ENCODE data around the gene SPINK1.

SPINK1 gene

DNA sequence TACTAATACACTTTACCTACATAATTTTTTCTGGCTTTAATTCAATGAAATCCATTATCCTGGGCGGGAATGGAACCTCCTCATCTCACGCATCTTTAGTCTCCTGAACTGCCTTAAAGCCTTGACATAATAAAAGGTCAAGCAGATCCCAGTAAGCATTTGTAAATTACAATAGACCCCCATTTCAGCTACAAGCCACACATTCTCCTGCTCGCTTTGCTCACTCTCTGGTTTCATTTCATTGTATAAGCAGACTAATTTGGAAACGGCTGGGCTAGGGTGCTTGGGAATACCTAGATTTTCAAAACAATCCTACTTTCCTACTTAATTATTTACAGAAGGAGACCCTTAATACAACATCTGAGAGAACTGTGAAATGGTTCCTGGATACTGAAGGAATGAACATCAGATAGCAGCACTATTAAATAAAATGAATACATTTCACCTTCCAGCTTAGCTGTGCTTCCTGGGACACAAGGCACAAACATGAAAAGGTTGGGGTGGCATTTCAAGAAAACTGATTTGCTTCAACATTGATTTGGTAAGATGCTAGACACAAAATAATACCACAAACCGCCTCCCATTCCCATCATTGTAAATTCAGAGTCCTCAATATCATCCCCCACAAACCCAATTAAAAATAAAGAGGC, 50.4 kb downstream of the SPINK1 start:
- TF ChIP-seq, protein P1, sequence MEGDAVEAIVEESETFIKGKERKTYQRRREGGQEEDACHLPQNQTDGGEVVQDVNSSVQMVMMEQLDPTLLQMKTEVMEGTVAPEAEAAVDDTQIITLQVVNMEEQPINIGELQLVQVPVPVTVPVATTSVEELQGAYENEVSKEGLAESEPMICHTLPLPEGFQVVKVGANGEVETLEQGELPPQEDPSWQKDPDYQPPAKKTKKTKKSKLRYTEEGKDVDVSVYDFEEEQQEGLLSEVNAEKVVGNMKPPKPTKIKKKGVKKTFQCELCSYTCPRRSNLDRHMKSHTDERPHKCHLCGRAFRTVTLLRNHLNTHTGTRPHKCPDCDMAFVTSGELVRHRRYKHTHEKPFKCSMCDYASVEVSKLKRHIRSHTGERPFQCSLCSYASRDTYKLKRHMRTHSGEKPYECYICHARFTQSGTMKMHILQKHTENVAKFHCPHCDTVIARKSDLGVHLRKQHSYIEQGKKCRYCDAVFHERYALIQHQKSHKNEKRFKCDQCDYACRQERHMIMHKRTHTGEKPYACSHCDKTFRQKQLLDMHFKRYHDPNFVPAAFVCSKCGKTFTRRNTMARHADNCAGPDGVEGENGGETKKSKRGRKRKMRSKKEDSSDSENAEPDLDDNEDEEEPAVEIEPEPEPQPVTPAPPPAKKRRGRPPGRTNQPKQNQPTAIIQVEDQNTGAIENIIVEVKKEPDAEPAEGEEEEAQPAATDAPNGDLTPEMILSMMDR (IDR thresholded peaks at IDR 0.05; ENCODE audit: low read depth, low read length), result no peak

DNA sequence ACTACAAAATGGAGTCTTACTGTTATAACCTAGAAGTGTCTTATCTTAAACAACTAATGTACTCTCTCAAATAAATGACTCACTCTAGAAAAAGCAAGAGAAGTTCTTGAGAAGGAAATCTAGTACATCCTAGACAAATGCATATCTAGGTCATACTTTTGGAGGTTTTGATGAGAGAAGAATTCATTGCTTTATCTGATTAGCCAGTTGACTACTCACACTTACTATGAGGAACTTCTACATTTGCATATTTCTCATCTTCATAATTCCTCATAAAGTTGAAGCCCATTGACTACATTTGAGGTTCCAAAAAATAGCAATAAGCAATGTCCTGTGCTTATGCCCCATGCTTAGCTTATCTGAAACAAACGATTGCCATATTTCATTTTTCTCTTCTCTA, 51.8 kb downstream of the SPINK1 start:
- no peak for DNase-seq (ENCODE audit: low read depth in 2 of 2)
- H3K4me3 ChIP-seq (replicated peaks in 1 of 2; ENCODE audit: low read depth in 2 of 2, low read length in 2 of 2), result no peak overlapping the region
- TF ChIP-seq, protein P1 (IDR thresholded peaks at IDR 0.05; ENCODE audit: low read depth, low read length), result no peak

More for the DNA sequence above, 50.4 kb downstream of the SPINK1 start:
- H3K4me3 ChIP-seq (replicated peaks in 1 of 2; ENCODE audit: low read depth in 2 of 2, low read length in 2 of 2), result no peak overlapping the region
- no peak for DNase-seq (ENCODE audit: low read depth in 2 of 2)

DNA sequence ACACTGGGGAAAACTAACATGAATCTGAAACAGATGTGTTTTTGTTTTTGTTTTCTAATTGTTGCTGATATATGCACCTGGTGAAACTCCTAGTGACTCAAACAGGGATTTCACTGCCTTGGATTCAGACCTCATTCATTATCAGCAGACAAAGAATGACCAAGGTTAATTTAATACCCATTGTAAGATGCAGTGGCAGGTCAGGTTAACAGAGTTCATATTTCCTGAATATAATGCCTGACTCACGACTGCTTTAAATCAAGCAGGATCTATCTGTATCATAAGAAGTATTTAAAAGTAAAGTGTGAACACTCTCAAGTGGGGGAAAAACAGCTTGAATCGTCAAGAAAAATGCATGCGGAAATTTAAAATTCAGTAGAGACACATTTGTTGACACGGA, 54.5 kb downstream of the SPINK1 start:
- no peak for DNase-seq (ENCODE audit: low read depth in 2 of 2)
- no peak overlapping the region for H3K4me3 ChIP-seq (replicated peaks in 1 of 2; ENCODE audit: low read depth in 2 of 2, low read length in 2 of 2)
- TF ChIP-seq, protein P1 (IDR thresholded peaks at IDR 0.05; ENCODE audit: low read depth, low read length), result no peak
